Measurements from ENCODE around the gene ATP9A.
"Not testable (repeated sequence)": the region's sequence is repeated elsewhere in the genome, so short reads cannot be mapped to it uniquely, and the experiment has no call there.

Gene ATP9A

GRCh38 chr20:51767867-51768758 lies at the start of gene ATP9A:
ATP9A (minus strand) TSS chr20:51768390; CDS start chr20:51768369, 21 bp downstream.
- DNase-seq: peak; percentile 57

GRCh38 chr20:51816856-51817255 lies 48.7 kb upstream of the ATP9A start:
- not testable (repeated sequence) for DNase-seq

GRCh38 chr20:51815383-51816076 lies 47.3 kb upstream of the ATP9A start:
- no peak for DNase-seq

GRCh38 chr20:51812861-51813260 lies 44.7 kb upstream of the ATP9A start:
- no peak for DNase-seq

GRCh38 chr20:51811514-51812128 lies 43.4 kb upstream of the ATP9A start:
- DNase-seq: peak; percentile 44

- DNase-seq: no peak
These were observed 42.8 kb upstream of the ATP9A start for GRCh38 chr20:51811042-51811355.

- DNase-seq: no peak
These were observed 42.2 kb upstream of the ATP9A start for GRCh38 chr20:51810155-51811041.

- DNase-seq: no peak
These were observed 39.6 kb upstream of the ATP9A start for GRCh38 chr20:51807720-51808250.

GRCh38 chr20:51804754-51805153 lies 36.6 kb upstream of the ATP9A start:
- no peak for DNase-seq

GRCh38 chr20:51803148-51803854 lies 35.1 kb upstream of the ATP9A start:
- no peak for DNase-seq

- peak; percentile 84 for DNase-seq
These were observed 34.1 kb upstream of the ATP9A start, which contains the start of gene SALL4 for GRCh38 chr20:51802170-51802751. SALL4 (minus strand) TSS chr20:51802521; CDS start chr20:51802408, 113 bp downstream.

- no peak for DNase-seq
These were observed 33.6 kb upstream of the ATP9A start for GRCh38 chr20:51801823-51802123.

- DNase-seq: peak; percentile 50
These were observed 33.1 kb upstream of the ATP9A start for GRCh38 chr20:51801122-51801822.

- DNase-seq: peak; percentile 41
These were observed 32.6 kb upstream of the ATP9A start for GRCh38 chr20:51800872-51801121.

- DNase-seq: peak; percentile 90
These were observed 32.1 kb upstream of the ATP9A start for GRCh38 chr20:51800060-51800871.

- DNase-seq: peak; percentile 26
These were observed 31.2 kb upstream of the ATP9A start for GRCh38 chr20:51799401-51799860.

GRCh38 chr20:51797357-51798025 lies 29.3 kb upstream of the ATP9A start:
- no peak for DNase-seq

- no peak for DNase-seq
These were observed 28.1 kb upstream of the ATP9A start for GRCh38 chr20:51796340-51796739.

GRCh38 chr20:51792960-51793359 lies 24.8 kb upstream of the ATP9A start:
- no peak for DNase-seq

- DNase-seq: no peak
These were observed 23.4 kb upstream of the ATP9A start for GRCh38 chr20:51791626-51792025.

All from NCI-H146 (cell line).